AG09309 (cell line): Measurements from ENCODE around the gene SLC17A3.

ENCODE experiments used
- DNase-seq: peaks from one replicate; pipeline ENCODE4 v3.0.0-alpha.2; 2010; ENCODE audit warnings: low read depth
- H3K4me3 ChIP-seq: 2 replicates; pipeline ENCODE4 v1.5.1; 2011; ENCODE audit warnings: mild to moderate bottlenecking, low read depth, low read length, moderate library complexity; ENCODE audit not compliant: control insufficient read depth
- CTCF ChIP-seq: IDR thresholded peaks from 2 replicates; pipeline ENCODE4 v1.5.1; 2011; ENCODE audit warnings: mild to moderate bottlenecking, low read depth, low read length, inconsistent platforms; ENCODE audit not compliant: insufficient read depth, control insufficient read depth; ENCODE audit errors: missing control alignments

SLC17A3 gene

GRCh38 chr6:25882051-25882496 is 8.0 kb upstream of the SLC17A3 start:
- TF ChIP-seq CTCF, result no peak
- DNase-seq, result no peak
- H3K4me3 ChIP-seq, result no peak overlapping the region

- no peak for TF ChIP-seq CTCF
- no peak for DNase-seq
- no peak overlapping the region for H3K4me3 ChIP-seq
Measured at GRCh38 chr6:25880601-25881000, 6.6 kb upstream of the SLC17A3 start.

- no peak for DNase-seq
- no peak for TF ChIP-seq CTCF
- H3K4me3 ChIP-seq, result no peak overlapping the region
Measured at GRCh38 chr6:25878721-25879322, 4.8 kb upstream of the SLC17A3 start.

- no peak for DNase-seq
- H3K4me3 ChIP-seq, result no peak overlapping the region
- TF ChIP-seq CTCF, result no peak
Measured at GRCh38 chr6:25875926-25876602, 2.0 kb upstream of the SLC17A3 start.

- H3K4me3 ChIP-seq, result no peak overlapping the region
- no peak for DNase-seq
- no peak for TF ChIP-seq CTCF
Measured at GRCh38 chr6:25875563-25875905, 1.5 kb upstream of the SLC17A3 start.

- H3K4me3 ChIP-seq, result no peak overlapping the region
- no peak for TF ChIP-seq CTCF
- DNase-seq, result no peak
Measured at GRCh38 chr6:25874822-25875562, 949 bp upstream of the SLC17A3 start.
